Measurements from ENCODE around the gene FBXL5.

Gene FBXL5

DNA sequence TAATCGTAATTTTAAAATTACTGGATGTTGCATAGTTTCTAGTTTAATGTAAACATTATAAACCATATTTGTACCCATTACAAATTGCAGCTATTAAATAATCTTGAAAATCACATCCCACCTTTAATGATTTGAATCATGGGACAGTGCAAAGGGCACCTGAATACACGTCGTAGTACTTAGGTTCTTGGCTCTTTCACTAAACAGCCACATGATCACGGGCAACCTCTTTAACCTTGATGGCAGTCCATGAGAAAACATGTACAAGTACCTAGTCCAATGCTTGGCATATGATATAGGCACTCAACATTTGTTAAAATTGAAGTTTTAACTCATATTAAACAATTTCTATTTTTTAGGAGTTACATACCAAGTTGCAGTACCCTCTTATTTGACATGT lies 11.8 kb upstream of the FBXL5 start:
- H3K36me3 ChIP-seq (ENCODE audit: control insufficient read depth, insufficient read depth, low read length) = no peaks in the 10 kb centered on the region; the same call in 1 of the 2 replicates
- no peak overlapping the region for H3K4me3 ChIP-seq (ENCODE audit: low read length)
- H3K27ac ChIP-seq (ENCODE audit: low read length) = no peak overlapping the region
- no CpG with 5 or more reads among the region's 4 CpGs for WGBS (ENCODE audit: insufficient coverage, insufficient read length)
- no peak for DNase-seq (ENCODE audit: low read depth, low spot score)
- no peaks in the 10 kb centered on the region for H3K4me1 ChIP-seq (ENCODE audit: control insufficient read depth, insufficient read depth, low read length)
- no peaks in the 10 kb centered on the region for H3K9me3 ChIP-seq (ENCODE audit: control insufficient read depth, insufficient read depth, low read length)
- H3K27me3 ChIP-seq (ENCODE audit: control insufficient read depth, insufficient read depth, low read length) = no peaks in the 10 kb centered on the region

DNA sequence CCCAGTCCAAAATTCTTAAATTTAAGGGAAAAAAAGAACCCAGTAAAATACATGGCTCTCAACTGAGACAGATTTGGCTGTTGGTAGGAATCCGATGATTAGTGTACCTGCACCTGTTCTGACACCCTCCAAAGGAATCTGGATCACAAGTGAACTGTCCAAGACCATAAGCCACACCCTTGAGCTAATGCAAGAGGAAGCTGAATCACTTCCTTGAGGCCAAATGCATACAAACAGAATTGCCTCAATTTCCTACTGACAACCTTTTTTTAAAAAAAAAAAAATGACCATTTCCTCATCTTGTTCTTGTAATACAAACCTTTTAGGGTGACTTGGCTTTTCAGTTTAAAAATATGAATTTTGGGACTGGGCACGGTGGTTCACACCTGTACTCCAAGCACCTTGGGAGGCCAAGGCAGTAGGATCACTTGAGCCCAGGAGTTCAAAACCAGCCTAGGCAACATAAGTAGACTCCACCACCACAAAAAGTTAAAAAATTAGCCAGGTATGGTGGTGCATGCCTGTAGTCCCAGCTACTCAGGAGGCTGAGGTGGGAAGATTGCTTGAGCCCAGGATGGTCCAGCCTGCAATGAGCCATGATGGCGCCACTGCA lies 10.7 kb upstream of the FBXL5 start:
- no peak for DNase-seq (ENCODE audit: low read depth, low spot score)
- H3K27me3 ChIP-seq (ENCODE audit: control insufficient read depth, insufficient read depth, low read length) = no peaks in the 10 kb centered on the region
- H3K36me3 ChIP-seq (ENCODE audit: control insufficient read depth, insufficient read depth, low read length) = no peaks in the 10 kb centered on the region; the same call in 1 of the 2 replicates
- WGBS (ENCODE audit: insufficient coverage, insufficient read length) = no CpG with 5 or more reads among the region's 3 CpGs
- H3K27ac ChIP-seq (ENCODE audit: low read length) = no peak overlapping the region
- H3K9me3 ChIP-seq (ENCODE audit: control insufficient read depth, insufficient read depth, low read length) = no peaks in the 10 kb centered on the region
- no peak overlapping the region for H3K4me3 ChIP-seq (ENCODE audit: low read length)
- H3K4me1 ChIP-seq (ENCODE audit: control insufficient read depth, insufficient read depth, low read length) = no peaks in the 10 kb centered on the region

DNA sequence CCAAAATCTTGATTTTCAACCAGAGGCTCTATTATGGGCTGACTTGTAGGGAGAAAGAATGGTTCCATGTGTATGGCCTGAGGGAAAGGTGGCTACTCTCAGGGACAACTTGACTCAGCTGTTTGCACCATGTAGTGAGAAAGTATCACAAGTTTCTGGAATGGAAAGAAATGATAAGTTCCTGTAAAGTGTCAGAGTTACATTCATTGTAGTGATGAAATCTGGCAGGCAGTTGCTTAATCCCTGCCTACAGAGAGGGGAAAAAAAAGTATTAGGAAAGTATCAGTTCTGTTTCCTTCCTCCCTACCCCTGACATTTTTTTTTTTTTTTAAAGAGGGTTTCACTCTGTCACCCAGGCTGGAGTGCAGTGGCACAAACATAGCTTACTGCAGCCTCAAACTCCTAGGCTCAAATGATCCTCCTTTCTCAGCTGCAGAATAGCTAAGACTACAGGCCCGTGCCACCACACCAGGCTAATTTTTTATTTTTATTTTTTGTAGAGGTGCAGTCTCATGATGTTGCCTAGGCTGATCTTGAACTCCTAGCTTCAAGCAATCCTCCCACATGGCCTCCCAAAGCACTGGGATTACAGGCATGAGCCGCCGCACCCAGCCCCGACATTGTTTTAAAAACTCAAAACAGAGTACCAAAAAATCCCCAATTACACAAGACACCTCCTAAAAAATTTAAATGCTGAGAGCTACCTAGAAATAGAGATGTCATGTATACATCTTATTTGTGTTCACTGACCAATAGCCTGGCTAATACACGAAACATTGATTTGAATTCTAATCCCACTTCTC lies 4.8 kb upstream of the FBXL5 start:
- DNase-seq (ENCODE audit: low read depth, low spot score) = no peak
- Histone ChIP-seq H3K9me3 (ENCODE audit: control insufficient read depth, insufficient read depth, low read length) (no peaks in the 10 kb centered on the region), H3K4me1 (ENCODE audit: control insufficient read depth, insufficient read depth, low read length) (no peaks in the 10 kb centered on the region), H3K4me3 (ENCODE audit: low read length) (no peak overlapping the region), H3K27me3 (ENCODE audit: control insufficient read depth, insufficient read depth, low read length) (no peaks in the 10 kb centered on the region), H3K36me3 (ENCODE audit: control insufficient read depth, insufficient read depth, low read length) (no peaks in the 10 kb centered on the region), H3K27ac (ENCODE audit: low read length) (no peak overlapping the region)
- no CpG with 5 or more reads among the region's 5 CpGs for WGBS (ENCODE audit: insufficient coverage, insufficient read length)

DNA sequence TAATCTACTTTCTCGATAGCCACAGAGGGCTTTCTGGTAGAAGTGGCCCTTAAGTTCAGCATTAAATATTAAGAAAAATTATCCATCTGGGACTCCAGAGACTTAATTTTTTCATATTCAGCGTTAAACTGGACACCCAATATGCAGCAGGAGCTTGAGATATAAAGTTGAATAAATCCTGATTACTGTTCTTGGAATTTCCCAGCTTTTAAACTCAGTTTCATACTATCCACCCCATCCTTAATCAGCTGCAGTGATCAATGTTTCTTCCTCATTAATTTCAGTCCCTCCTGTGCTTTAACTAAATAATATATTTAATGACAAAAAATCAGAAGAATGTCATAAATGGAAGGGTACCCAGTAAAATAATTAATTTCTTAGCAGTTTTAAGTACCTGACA lies 3.6 kb upstream of the FBXL5 start:
- Histone ChIP-seq H3K36me3 (ENCODE audit: control insufficient read depth, insufficient read depth, low read length) (no peaks in the 10 kb centered on the region), H3K4me1 (ENCODE audit: control insufficient read depth, insufficient read depth, low read length) (no peaks in the 10 kb centered on the region), H3K27ac (ENCODE audit: low read length) (no peak overlapping the region), H3K27me3 (ENCODE audit: control insufficient read depth, insufficient read depth, low read length) (no peaks in the 10 kb centered on the region), H3K9me3 (ENCODE audit: control insufficient read depth, insufficient read depth, low read length) (no peaks in the 10 kb centered on the region), H3K4me3 (ENCODE audit: low read length) (no peak overlapping the region)
- no CpG with 5 or more reads among the region's 2 CpGs for WGBS (ENCODE audit: insufficient coverage, insufficient read length)
- no peak for DNase-seq (ENCODE audit: low read depth, low spot score)

DNA sequence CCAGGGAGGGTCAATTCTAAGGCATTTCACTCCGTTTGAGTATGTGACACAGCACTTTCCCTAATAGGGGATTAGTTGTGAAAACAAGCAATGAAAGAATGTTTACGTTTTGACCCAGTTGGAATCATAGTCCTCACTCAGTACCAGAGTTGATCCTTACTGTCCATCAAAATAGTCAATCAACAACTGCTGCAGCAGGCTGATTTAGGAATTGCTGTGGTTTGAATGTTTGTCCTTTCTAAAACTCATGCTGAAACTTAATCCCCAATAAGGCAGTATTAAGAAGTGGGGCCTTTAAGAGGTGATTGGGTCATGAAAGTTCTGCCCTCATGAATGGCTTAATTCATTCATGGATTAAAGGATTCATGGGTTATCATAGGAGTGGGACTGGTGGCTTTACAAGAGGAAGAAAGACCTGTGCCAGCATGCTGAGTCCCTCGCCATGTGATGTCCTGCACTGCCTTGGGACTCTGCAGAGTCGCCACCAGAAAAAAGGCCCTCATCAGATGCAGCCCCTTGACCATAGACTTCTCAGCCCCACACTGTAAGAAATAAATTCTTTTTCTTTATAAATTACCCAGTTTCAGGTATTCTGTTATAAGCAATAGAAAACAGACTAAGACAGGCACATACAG lies 3.1 kb upstream of the FBXL5 start:
- WGBS (ENCODE audit: insufficient coverage, insufficient read length) = no CpG with 5 or more reads among the region's 4 CpGs
- H3K4me1 ChIP-seq (ENCODE audit: control insufficient read depth, insufficient read depth, low read length) = no peaks in the 10 kb centered on the region
- H3K27me3 ChIP-seq (ENCODE audit: control insufficient read depth, insufficient read depth, low read length) = no peaks in the 10 kb centered on the region
- H3K4me3 ChIP-seq (ENCODE audit: low read length) = no peak overlapping the region
- H3K9me3 ChIP-seq (ENCODE audit: control insufficient read depth, insufficient read depth, low read length) = no peaks in the 10 kb centered on the region
- DNase-seq (ENCODE audit: low read depth, low spot score) = no peak
- H3K27ac ChIP-seq (ENCODE audit: low read length) = no peak overlapping the region
- no peaks in the 10 kb centered on the region for H3K36me3 ChIP-seq (ENCODE audit: control insufficient read depth, insufficient read depth, low read length)

DNA sequence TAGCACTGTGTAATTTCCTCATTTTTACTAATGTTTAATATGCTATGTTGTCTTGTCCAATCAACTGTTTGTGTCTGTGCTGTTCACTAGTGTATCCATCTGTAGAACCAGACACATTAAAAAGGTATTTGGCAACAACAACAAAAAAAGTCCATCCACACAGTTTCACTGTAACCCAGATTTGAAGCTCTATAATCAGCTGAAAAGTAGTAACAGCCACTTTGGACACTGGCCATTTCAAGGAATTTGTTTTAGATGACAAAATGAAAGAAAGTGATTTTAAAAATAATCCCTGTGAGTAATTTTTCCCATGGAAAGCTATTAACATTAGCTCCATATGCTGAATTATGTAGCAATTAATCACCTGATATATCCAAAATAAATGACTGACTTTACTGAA lies 2.2 kb upstream of the FBXL5 start:
- Histone ChIP-seq H3K36me3 (ENCODE audit: control insufficient read depth, insufficient read depth, low read length) (no peaks in the 10 kb centered on the region), H3K4me3 (ENCODE audit: low read length) (no peak overlapping the region), H3K4me1 (ENCODE audit: control insufficient read depth, insufficient read depth, low read length) (no peaks in the 10 kb centered on the region), H3K9me3 (ENCODE audit: control insufficient read depth, insufficient read depth, low read length) (no peaks in the 10 kb centered on the region), H3K27ac (ENCODE audit: low read length) (no peak overlapping the region), H3K27me3 (ENCODE audit: control insufficient read depth, insufficient read depth, low read length) (no peaks in the 10 kb centered on the region)
- DNase-seq (ENCODE audit: low read depth, low spot score) = no peak

DNA sequence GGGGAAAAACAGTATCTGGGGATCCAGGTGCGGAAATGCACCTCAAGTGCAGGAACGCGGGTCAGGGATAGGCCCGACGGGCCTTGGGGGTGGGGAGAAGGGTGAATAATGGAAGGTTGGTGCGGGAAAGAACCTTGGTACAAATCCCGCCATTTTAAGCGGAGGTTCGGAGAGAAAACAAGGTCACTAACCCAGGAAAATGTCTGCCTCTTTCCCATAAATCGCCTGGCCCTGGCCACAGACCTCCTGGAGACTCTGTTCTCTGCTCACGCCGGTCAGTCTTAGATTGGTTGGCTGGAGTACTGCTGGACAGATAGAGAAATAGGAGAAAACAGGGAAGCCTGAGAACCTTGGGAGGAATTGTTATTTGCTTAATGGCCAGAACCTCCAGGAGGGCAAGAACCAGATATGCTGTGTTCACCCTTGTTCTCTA lies 897 bp upstream of the FBXL5 start:
- Histone ChIP-seq H3K27ac (ENCODE audit: low read length) (no peak overlapping the region), H3K4me3 (ENCODE audit: low read length) (peak overlapping the region; percentile 42; the same call in 1 of the 2 replicates), H3K27me3 (ENCODE audit: control insufficient read depth, insufficient read depth, low read length) (no peaks in the 10 kb centered on the region), H3K9me3 (ENCODE audit: control insufficient read depth, insufficient read depth, low read length) (no peaks in the 10 kb centered on the region), H3K4me1 (ENCODE audit: control insufficient read depth, insufficient read depth, low read length) (no peaks in the 10 kb centered on the region), H3K36me3 (ENCODE audit: control insufficient read depth, insufficient read depth, low read length) (no peaks in the 10 kb centered on the region)
- no peak for DNase-seq (ENCODE audit: low read depth, low spot score)
- no CpG with 5 or more reads among the region's 12 CpGs for WGBS (ENCODE audit: insufficient coverage, insufficient read length)

DNA sequence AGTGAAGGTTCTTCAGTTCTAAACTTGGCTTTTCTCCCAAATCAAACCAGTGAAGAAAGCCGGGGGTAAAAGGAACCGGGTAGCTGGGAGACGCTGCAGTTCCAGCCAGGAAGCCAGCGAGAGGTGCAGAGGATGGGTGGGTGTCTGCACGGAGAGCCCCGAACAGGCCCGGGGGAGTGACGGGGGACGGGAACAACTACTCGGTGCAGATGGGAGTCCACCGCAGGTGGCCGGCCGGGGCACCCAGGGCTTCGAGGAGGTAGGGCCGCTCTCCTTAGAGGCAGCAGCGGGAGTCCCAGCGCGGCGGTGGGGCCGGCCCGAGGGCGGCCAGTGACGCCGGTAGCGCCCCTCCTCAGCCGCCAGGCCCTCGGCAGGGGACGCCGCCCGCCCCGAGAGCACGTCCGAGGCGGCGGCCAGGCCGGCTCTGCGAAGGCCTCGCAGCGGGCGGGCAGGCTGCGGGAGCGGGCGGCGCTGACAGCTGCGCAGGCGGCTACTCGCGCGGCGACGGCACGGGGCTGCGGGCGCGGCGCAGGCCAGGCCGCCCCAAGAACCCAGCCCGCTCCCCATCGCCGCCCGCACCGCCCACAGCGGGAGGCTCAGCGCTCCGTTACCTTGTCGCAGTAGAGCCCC lies 449 bp downstream of the FBXL5 start:
- H3K27me3 ChIP-seq (ENCODE audit: control insufficient read depth, insufficient read depth, low read length) = no peaks in the 10 kb centered on the region
- H3K36me3 ChIP-seq (ENCODE audit: control insufficient read depth, insufficient read depth, low read length) = no peaks in the 10 kb centered on the region
- H3K9me3 ChIP-seq (ENCODE audit: control insufficient read depth, insufficient read depth, low read length) = no peaks in the 10 kb centered on the region
- no peak overlapping the region for H3K27ac ChIP-seq (ENCODE audit: low read length)
- H3K4me3 ChIP-seq (ENCODE audit: low read length) = peak overlapping the region; percentile 95
- no peaks in the 10 kb centered on the region for H3K4me1 ChIP-seq (ENCODE audit: control insufficient read depth, insufficient read depth, low read length)
- no peak for DNase-seq (ENCODE audit: low read depth, low spot score)
- no CpG with 5 or more reads among the region's 66 CpGs for WGBS (ENCODE audit: insufficient coverage, insufficient read length)

DNA sequence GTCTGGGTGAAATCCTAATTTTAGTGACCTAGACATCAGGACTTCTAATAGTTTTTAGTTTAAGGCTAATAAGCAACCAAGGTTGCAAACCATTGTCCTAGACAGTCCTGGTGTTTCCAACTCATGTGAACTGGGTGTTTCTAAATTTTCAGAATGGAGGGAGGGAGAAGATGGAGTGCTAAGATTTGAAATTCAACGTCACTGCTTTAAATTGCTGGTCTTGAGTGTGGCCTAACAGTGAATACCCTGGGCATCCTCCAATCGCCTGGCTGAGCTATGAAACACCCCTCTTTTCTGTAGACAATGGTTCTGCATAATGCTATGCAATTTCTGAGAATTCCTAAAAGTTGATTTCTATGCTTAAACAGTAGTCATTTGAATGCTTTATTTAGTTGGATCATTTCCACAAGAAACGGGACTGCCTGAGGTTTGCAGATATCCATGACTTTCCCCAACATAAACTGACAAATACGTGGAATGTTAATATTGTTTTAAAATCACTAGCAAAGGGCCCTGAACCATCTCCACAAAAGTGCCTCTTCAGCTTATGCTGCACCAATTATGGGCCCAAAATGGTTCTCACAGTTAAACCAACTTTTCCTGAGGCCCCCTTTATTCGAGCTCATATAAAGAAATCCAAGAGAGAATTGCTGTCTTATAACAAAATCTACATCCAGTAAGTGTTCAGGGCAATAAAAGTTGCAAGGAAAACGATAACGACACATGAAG lies 1.1 kb downstream of the FBXL5 start:
- no peaks in the 10 kb centered on the region for H3K4me1 ChIP-seq (ENCODE audit: control insufficient read depth, insufficient read depth, low read length)
- DNase-seq (ENCODE audit: low read depth, low spot score) = no peak
- H3K4me3 ChIP-seq (ENCODE audit: low read length) = peak overlapping the region; percentile 95; the same call in 1 of the 2 replicates
- H3K36me3 ChIP-seq (ENCODE audit: control insufficient read depth, insufficient read depth, low read length) = no peaks in the 10 kb centered on the region
- H3K27ac ChIP-seq (ENCODE audit: low read length) = no peak overlapping the region
- no peaks in the 10 kb centered on the region for H3K27me3 ChIP-seq (ENCODE audit: control insufficient read depth, insufficient read depth, low read length)
- WGBS (ENCODE audit: insufficient coverage, insufficient read length) = no CpG with 5 or more reads among the region's 7 CpGs
- H3K9me3 ChIP-seq (ENCODE audit: control insufficient read depth, insufficient read depth, low read length) = no peaks in the 10 kb centered on the region

DNA sequence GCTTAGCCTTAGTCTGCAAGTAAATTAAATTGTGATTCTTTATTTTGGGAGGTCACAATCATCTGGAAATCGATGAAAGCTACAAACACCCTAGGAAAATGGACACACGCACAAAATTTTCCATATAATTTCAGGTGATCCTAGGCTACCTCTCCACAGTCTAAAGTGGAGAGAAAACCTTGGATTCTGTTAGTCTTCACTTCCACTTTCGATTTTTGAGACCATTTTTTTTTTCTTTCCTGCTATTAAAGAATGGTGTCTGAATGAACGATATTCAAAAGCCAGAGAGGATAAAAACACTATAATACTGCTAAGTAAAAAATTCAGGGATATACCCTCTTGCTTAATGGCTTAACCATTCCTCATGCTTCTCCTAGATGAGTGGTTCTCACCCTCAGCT lies 1.7 kb downstream of the FBXL5 start:
- no peaks in the 10 kb centered on the region for H3K9me3 ChIP-seq (ENCODE audit: control insufficient read depth, insufficient read depth, low read length)
- no peak overlapping the region; the same call in 1 of the 2 replicates for H3K4me3 ChIP-seq (ENCODE audit: low read length)
- no peak overlapping the region for H3K27ac ChIP-seq (ENCODE audit: low read length)
- DNase-seq (ENCODE audit: low read depth, low spot score) = no peak
- no peaks in the 10 kb centered on the region for H3K27me3 ChIP-seq (ENCODE audit: control insufficient read depth, insufficient read depth, low read length)
- H3K4me1 ChIP-seq (ENCODE audit: control insufficient read depth, insufficient read depth, low read length) = no peaks in the 10 kb centered on the region
- no CpG with 5 or more reads among the region's 4 CpGs for WGBS (ENCODE audit: insufficient coverage, insufficient read length)
- H3K36me3 ChIP-seq (ENCODE audit: control insufficient read depth, insufficient read depth, low read length) = no peaks in the 10 kb centered on the region

All from iPS DF 6.9 (cell line).